Hematopoietic multipotent progenitor cell treated with erythropoietin and hydrocortisone succinate and interleukin-3 and kit ligand, for 15 days (in vitro differentiated cells): ENCODE measurements around the gene CHRM5.
"Not testable (repeated sequence)": the region's sequence is repeated elsewhere in the genome, so short reads cannot be mapped to it uniquely, and the experiment has no call there.

Source experiments
- DNase-seq: peaks from one replicate; pipeline ENCODE4 v3.0.0-alpha.2; 2015; ENCODE audit warnings: low spot score

Gene CHRM5

GRCh38 chr15:34043391-34043790, 75.1 kb downstream of the CHRM5 start:
- no peak for DNase-seq

GRCh38 chr15:34043813-34044212, 75.5 kb downstream of the CHRM5 start:
- DNase-seq: no peak

- no peak for DNase-seq
These were observed 78.3 kb downstream of the CHRM5 start for GRCh38 chr15:34046471-34047145.

GRCh38 chr15:34047893-34048775, 79.8 kb downstream of the CHRM5 start:
- no peak for DNase-seq

- DNase-seq: no peak
These were observed 80.8 kb downstream of the CHRM5 start for GRCh38 chr15:34049112-34049511.

- DNase-seq: not testable (repeated sequence)
These were observed 82.1 kb downstream of the CHRM5 start for GRCh38 chr15:34050385-34050784.

GRCh38 chr15:34054081-34054707, 85.9 kb downstream of the CHRM5 start:
- DNase-seq: no peak

GRCh38 chr15:34055868-34056595, 87.7 kb downstream of the CHRM5 start:
- no peak for DNase-seq

- no peak for DNase-seq
These were observed 88.6 kb downstream of the CHRM5 start for GRCh38 chr15:34056911-34057310.

- DNase-seq: no peak
These were observed 91.2 kb downstream of the CHRM5 start for GRCh38 chr15:34059476-34059875.

- no peak for DNase-seq
These were observed 91.6 kb downstream of the CHRM5 start for GRCh38 chr15:34059946-34060345.

GRCh38 chr15:34064438-34064837, 96.1 kb downstream of the CHRM5 start:
- no peak for DNase-seq

- DNase-seq: no peak
These were observed 97.0 kb downstream of the CHRM5 start for GRCh38 chr15:34065261-34065660.

GRCh38 chr15:34065941-34066340, 97.6 kb downstream of the CHRM5 start:
- no peak for DNase-seq

GRCh38 chr15:34070003-34070402, 101.7 kb downstream of the CHRM5 start:
- DNase-seq: no peak

GRCh38 chr15:34076785-34077184, 108.5 kb downstream of the CHRM5 start:
- no peak for DNase-seq

- no peak for DNase-seq
These were observed 110.6 kb downstream of the CHRM5 start for GRCh38 chr15:34078900-34079299.

- no peak for DNase-seq
These were observed 111.6 kb downstream of the CHRM5 start for GRCh38 chr15:34079904-34080303.

- DNase-seq: no peak
These were observed 115.8 kb downstream of the CHRM5 start for GRCh38 chr15:34084086-34084485.

GRCh38 chr15:34085746-34086145, 117.4 kb downstream of the CHRM5 start:
- no peak for DNase-seq

GRCh38 chr15:34099914-34100313, 131.6 kb downstream of the CHRM5 start:
- DNase-seq: no peak
